ENCODE data around the gene CASP14.

- TF ChIP-seq, protein P1, sequence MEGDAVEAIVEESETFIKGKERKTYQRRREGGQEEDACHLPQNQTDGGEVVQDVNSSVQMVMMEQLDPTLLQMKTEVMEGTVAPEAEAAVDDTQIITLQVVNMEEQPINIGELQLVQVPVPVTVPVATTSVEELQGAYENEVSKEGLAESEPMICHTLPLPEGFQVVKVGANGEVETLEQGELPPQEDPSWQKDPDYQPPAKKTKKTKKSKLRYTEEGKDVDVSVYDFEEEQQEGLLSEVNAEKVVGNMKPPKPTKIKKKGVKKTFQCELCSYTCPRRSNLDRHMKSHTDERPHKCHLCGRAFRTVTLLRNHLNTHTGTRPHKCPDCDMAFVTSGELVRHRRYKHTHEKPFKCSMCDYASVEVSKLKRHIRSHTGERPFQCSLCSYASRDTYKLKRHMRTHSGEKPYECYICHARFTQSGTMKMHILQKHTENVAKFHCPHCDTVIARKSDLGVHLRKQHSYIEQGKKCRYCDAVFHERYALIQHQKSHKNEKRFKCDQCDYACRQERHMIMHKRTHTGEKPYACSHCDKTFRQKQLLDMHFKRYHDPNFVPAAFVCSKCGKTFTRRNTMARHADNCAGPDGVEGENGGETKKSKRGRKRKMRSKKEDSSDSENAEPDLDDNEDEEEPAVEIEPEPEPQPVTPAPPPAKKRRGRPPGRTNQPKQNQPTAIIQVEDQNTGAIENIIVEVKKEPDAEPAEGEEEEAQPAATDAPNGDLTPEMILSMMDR (IDR thresholded peaks at IDR 0.05; ENCODE audit: low read depth, low read length) = no peak
- TF ChIP-seq POLR2A (IDR thresholded peaks at IDR 0.05; ENCODE audit: extremely low read depth, insufficient read length) (no peak), MYC (IDR thresholded peaks at IDR 0.05; ENCODE audit: low read depth, low read length) (no peak)
Measured at GRCh38 chr19:15028490-15028889, 20.8 kb upstream of the CASP14 start.

All from NB4 (cell line).